Right lobe of liver (tissue), 6 donors: ENCODE results near the gene HBP1. TPM values are rescaled to one million over a fixed set of nuclear protein-coding genes. Genes with fewer than 3 reads are reported as not detected.

Experiments used
- ATAC-seq, 4 donors: fragments of 200-7000 bp; cut with Tn5 transposase; one replicate each; pipeline ENCODE4 v1.9.1; 2020; ENCODE audit warnings: mild to moderate bottlenecking in 4 of 4, moderate library complexity in 4 of 4
- DNase-seq, 3 donors: peaks; one replicate each; pipeline ENCODE4 v3.0.0-alpha.2; 2020
- H3K27ac ChIP-seq, 3 donors: fragments of 200-600 bp; one replicate each; pipeline ENCODE4 v1.8.0; 2022
- H3K27me3 ChIP-seq, 2 donors: fragments of 200-600 bp; one replicate each; pipeline ENCODE4 v1.8.0; 2022
- H3K36me3 ChIP-seq, 4 donors: fragments of 200-600 bp; sonication (generic) in 1 of 4; one replicate each; pipeline versions ENCODE4 v1.5.1 to v1.8.0; 2017 to 2022; ENCODE audit warnings: control low read depth in 1 of 4
- H3K4me1 ChIP-seq, 4 donors: fragments of 200-600 bp; sonication (generic) in 1 of 4; one replicate each; pipeline versions ENCODE4 v1.5.1 to v1.8.0; 2017 to 2022; ENCODE audit warnings: control low read depth in 1 of 4
- H3K4me3 ChIP-seq, 3 donors: fragments of 200-600 bp; one replicate each; pipeline ENCODE4 v1.8.0; 2022
- H3K9me3 ChIP-seq, 4 donors: fragments of 200-600 bp; sonication (generic) in 1 of 4; one replicate each; pipeline versions ENCODE4 v1.5.1 to v1.8.0; 2017 to 2022; ENCODE audit warnings: control low read depth in 1 of 4
- POLR2A ChIP-seq: fragments of 450-650 bp; IDR thresholded peaks from one replicate; pipeline ENCODE4 v1.6.1; 2017; ENCODE audit warnings: antibody characterized with exemption, mild to moderate bottlenecking
- WGBS: methylation state at CpG from one replicate; pipeline ENCODE4 v1.1.6; 2018; ENCODE audit warnings: low coverage, low lambda C conversion rate; ENCODE audit not compliant: insufficient coverage; ENCODE audit errors: missing lambda C conversion rate; 5-methylcytosine and 5-hydroxymethylcytosine counted together
- intact Hi-C, 2 donors: fragments of 100-400 bp; cut with DNase I; formaldehyde crosslinking; loops; one replicate each; pipeline versions ENCODE4 v1.11.2 to v1.14.1; 2022
- total RNA-seq, 6 experiments: library from RNA; depleted of rRNA in 2 of 6; stranded (reverse); fragments of >200 nt in 2 of 6; fragmentation: NEBNext Ultra II Directional in 3 of 6; extraction: Animal tissue kit (Norgen Biotek cat#: 25700) in 3 of 6; gene quantifications; one replicate each; pipeline versions ENCODE4 v1.1.0 to v1.2.4, GENCODE V29; 2016 to 2023
- TF ChIP-seq, protein P1 (sequence below), 4 donors: fragments of 200-600 bp in 3 of 4; fragments of 450-650 bp in 1 of 4; IDR thresholded peaks; one replicate each; pipeline versions ENCODE4 v1.5.1 to v1.8.0; 2016 to 2022; ENCODE audit warnings: antibody characterized with exemption in 4 of 4, mild to moderate bottlenecking in 2 of 4
- donor health status: DM: no; HTN: yes; CAD: no.
- donor health status: DM: no; HTN: no; CAD: no.
- donor health status: DM: no; HTN: no; CAD: no.
- donor health status: DM: no; HTN: yes; CAD: no.
- donor health status: DM: no; HTN: yes; CAD: no.

Gene HBP1
- total RNA-seq, 6 experiments from 2014 or later = 30.2 to 50.0 (median 36.9) TPM

DNA sequence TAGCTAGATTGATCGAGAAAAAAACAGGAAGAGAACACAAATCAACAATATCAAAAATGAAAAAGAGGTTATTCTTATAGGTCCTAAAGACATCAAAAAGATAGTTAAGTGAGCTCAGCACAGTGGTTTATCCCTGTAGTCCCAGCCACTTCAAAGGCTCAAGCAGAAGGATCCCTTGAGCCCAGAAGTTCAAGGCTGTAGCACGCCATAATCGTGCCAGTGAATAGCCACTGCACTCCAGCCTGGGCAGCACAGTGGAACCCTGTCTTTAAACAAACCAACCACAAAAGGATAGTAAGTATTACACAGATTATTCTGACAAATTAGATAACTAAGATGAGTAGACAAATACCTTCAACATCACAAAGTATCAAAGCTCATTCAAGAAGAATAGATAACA lies 83.2 kb downstream of the HBP1 start:
- ATAC-seq = no peak
- Histone ChIP-seq H3K4me1 (no peaks in the 10 kb centered on the region), H3K27me3 (no peaks in the 10 kb centered on the region), H3K9me3 (no peaks in the 10 kb centered on the region), H3K27ac (no peak overlapping the region), H3K36me3 (no peaks in the 10 kb centered on the region), H3K4me3 (no peak overlapping the region)
- DNase-seq = no peak
- WGBS = 93% methylated on average over 3 of the region's 3 CpGs
- intact Hi-C loops = no loop called here
- TF ChIP-seq, protein P1, sequence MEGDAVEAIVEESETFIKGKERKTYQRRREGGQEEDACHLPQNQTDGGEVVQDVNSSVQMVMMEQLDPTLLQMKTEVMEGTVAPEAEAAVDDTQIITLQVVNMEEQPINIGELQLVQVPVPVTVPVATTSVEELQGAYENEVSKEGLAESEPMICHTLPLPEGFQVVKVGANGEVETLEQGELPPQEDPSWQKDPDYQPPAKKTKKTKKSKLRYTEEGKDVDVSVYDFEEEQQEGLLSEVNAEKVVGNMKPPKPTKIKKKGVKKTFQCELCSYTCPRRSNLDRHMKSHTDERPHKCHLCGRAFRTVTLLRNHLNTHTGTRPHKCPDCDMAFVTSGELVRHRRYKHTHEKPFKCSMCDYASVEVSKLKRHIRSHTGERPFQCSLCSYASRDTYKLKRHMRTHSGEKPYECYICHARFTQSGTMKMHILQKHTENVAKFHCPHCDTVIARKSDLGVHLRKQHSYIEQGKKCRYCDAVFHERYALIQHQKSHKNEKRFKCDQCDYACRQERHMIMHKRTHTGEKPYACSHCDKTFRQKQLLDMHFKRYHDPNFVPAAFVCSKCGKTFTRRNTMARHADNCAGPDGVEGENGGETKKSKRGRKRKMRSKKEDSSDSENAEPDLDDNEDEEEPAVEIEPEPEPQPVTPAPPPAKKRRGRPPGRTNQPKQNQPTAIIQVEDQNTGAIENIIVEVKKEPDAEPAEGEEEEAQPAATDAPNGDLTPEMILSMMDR (IDR thresholded peaks at IDR 0.05) = no peak
- no peak for TF ChIP-seq POLR2A

Other genes starting within 250 kb of the HBP1 start
- 1 to 10 TPM; 1.4 to 2.9 (median 1.8) TPM for gene PRKAR2B, start 124.3 kb upstream of the HBP1 start, total RNA-seq